ENCODE data around the gene PPHLN1.
"Not testable (repeated sequence)": the region's sequence is repeated elsewhere in the genome, so short reads cannot be mapped to it uniquely, and the experiment has no call there.

Gene PPHLN1

DNA sequence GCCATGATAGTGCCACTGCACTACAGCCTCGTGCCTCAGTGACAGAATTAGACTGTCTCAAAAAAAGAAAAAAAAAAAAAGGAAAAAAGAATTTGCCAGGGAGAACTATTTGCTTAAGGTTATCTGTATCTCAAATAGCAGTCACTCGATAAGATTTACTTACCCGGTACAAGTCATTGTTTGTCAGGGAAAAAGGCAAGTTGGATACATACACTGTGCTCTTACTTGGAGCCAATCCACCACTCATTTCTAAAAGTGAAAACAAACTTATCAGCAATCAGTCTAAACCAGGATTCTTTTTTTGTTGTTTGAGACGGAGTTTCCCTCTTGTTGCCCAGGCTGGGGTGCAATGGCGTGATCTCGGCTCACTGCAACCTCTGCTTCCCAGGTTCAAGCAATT lies 2.1 kb upstream of the PPHLN1 start:
- DNase-seq: no peak

DNA sequence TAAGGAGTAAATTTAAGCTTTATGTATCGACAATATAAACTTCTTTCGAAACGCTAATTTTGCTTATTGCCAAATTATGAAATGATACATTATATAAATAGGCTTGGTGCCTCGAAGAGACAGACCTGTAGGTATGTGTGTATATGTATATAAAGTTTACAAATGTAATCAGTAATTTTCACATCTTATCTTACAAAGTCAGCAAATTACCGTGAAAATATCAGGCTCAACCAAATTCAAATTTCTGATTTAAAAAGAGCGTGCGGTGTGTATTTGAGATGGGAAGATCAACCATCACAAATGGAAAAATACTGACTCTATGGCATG lies 678 bp upstream of the PPHLN1 start:
- no peak for DNase-seq

DNA sequence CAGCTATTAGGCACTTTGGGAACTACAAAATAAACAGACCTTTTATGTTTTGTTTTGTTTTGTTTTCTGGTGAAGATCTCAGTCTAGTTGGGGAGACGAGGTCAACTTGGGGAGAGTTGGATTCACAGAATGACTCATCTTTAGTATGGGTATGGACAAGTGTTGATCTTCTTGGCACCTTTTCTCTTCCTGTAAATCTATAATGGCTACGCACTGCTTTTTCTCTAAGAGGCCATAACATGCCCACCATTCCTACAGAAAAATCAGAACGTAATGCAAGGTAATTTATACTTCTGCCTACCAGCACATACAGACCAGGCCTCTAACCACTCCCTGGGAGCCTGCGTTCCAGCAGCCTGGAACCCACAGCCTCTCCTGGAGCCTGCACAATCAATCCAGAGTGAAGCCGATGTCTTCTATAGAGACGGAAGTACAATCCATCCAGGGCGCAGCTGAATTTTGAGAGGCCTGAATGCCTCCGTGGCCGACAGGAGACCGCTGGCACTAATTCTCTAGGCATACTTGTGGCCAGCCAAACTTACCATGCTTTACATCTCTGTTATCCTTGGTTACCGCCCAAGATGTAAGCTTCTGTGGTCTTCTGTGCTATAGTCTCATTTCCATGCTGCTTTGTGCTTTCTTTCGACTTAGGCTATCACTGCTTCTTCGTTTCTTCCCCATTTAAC lies 717 bp downstream of the PPHLN1 start:
- DNase-seq: no peak

DNA sequence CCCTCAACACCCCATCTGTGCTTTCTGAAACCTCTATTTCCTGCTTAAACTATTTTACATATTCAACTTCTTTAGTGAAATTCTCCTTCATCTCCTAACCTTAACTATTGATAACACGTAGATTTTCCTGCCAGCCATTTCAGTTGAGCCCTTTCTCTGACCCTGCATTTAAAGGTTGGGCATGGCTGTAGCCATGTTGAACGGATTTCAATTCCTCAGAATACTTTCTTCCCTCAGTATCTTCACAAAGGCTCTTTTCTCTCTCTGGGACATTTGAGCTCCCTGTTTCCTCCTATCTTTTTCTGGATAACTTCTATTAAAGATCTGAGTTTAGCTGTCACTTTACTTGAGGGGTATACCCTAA lies 1.2 kb downstream of the PPHLN1 start:
- DNase-seq: no peak

DNA sequence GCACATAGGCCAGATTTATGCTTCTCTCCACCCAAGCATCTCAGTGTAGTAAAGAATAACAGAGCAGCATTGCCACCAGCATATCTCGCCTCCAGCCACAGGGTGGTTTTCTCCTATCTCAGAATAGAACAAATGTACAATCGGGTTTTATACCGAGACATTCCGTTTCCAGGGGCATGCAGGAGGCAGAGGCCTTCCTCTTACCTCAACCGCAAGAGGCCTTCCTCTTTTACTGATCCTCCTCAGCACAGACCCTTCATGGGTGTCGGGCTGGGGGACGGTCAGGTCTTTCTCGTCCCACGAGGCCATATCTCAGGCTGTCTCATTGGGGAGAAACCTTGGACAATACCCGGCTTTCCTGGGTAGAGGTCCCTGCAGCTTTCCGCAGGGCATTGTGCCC lies 4.1 kb downstream of the PPHLN1 start:
- not testable (repeated sequence) for DNase-seq

DNA sequence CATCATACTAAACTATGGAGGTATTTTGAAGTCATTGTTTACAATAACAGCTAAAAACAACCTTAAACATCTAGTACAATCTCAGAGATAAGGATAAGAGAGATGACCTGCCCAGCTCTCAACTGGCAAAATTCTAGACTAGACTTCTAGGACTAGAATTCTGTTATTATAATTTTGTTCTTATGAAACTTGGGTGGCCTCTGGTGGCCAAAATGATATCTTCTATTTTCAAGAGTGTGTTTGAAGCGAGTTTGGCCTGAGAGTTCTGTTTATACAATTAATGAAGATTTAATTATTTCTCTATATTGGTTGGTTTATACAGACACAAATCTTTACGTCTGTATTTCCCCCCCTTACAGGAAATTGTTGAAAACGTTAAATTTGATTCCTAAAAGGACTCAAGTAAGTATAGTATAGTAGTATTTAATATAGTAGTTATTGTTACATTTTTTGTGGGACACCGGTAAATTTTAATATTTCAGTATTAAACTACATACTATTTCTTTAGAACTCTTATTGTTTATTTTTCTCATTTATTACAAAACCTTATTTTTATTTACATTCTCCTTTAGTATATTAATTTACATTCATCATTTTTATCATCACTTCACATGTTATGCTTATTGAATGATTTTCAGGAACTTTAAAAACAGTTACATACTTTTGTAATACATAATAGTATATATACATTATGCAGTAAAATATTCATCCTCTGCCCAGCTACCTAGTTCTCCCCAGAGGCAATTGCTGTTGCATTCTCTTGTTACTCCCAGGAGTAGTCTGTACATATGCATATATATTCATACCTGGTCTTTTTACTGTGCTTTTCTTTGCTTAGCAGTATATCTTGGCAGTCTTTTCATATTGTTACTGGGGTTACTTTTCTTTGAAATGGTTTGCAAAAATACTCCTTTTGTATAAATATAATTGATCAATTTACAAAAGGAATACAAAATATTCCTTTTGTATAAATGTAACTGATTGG lies 6.6 kb downstream of the PPHLN1 start:
- DNase-seq: peak; percentile 14

DNA sequence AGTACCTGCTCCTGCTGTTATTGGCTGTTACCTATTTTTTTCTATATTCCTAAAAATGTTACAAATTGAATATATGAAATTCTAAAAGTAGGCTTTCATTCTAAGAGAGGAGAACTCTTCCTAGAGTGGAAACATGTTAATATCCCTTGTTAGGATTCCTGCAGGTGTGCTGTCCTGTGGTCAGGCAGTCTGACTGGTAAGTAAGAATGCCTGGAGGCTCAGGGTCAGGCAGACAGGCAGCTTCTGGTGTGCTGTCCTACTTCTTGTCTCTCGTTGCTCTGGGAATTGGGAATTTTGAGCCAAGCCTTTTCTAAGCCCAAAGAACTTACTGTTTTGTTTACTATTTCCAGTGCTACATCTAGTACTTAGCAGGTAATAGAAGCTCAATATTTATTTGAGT lies 10.3 kb downstream of the PPHLN1 start:
- DNase-seq: no peak

DNA sequence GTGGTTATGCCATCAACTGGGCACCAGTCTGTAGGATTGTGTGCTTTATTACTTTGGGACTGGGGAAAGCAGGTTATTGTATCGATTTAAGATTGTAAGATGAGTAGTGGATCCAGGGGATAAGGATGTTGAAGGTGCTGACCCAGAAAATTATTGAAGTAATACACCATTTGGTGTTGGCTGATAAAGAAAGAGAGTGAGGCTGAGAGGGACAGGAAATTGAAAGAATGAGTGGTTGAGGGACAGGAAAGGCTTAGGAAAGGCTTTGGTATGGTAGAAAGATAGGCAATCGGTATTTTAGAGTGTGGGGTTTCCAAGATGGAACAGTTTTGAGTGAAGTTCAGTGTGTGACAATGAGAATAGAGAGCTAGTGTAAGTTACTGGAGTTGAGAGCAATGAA lies 12.3 kb downstream of the PPHLN1 start:
- no peak for DNase-seq

DNA sequence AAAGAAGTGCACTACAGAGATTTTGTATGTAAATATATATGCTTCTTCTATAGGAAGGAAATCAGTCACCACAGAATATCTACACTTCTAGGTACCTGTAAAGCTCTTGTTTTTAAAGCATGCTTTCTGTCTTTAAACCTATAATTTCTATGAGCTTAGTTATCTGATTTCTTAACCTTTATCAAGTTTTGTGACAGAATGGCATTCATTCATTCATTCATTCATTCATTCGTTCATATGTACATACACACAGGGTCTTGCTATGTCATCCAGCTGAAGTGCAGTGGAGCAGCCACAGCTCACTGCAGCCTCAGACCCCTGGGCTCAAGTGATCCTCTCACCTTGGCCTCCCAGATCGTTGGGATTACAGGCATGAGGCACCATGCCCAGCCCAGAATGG lies 16.1 kb downstream of the PPHLN1 start:
- DNase-seq: no peak

DNA sequence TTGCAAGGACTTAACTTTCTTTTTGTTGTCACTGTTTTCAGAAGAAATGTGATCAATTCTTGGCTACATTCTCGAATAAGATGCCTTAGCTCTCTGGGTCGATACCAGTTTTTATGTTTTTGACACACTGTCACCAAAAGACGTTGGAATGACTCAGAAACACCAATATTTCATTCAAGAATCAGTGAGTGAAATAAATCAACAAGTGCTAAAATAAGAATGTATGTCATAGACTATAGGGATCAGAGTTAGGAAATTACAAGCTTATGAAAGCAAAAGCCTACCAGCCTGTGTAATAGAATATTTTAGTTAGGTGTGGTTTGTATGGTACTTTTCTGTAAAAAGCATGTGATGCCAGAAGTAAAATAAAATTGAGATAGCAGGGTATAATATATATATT lies 17.8 kb downstream of the PPHLN1 start:
- DNase-seq: no peak

DNA sequence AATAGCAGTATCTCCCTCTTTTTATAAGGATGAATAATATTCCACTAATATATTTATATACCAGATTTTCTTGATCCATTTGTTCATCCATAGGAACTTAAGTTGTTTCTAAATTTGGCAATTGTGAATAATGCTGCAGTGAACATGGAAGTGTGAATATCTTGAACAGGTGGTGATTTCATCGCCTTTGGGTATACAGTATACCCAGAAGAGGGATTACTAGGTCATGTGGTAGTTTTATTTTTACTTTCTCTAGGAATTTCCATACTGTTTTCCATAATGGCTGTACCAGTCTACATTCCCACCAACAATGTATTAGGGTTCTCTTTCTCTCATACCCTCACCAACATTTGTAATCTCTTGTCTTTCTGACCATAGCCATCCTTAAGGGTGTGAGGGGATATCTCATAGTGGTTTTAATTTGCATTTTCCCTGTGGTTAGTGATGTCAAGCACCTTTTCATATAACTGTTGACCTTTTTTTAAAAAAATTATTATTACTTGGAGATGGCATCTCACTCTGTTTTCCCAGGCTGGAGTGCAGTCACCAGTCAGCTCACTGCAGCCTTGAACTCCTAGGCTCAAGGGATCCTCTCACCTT lies 20.5 kb downstream of the PPHLN1 start:
- DNase-seq: no peak

DNA sequence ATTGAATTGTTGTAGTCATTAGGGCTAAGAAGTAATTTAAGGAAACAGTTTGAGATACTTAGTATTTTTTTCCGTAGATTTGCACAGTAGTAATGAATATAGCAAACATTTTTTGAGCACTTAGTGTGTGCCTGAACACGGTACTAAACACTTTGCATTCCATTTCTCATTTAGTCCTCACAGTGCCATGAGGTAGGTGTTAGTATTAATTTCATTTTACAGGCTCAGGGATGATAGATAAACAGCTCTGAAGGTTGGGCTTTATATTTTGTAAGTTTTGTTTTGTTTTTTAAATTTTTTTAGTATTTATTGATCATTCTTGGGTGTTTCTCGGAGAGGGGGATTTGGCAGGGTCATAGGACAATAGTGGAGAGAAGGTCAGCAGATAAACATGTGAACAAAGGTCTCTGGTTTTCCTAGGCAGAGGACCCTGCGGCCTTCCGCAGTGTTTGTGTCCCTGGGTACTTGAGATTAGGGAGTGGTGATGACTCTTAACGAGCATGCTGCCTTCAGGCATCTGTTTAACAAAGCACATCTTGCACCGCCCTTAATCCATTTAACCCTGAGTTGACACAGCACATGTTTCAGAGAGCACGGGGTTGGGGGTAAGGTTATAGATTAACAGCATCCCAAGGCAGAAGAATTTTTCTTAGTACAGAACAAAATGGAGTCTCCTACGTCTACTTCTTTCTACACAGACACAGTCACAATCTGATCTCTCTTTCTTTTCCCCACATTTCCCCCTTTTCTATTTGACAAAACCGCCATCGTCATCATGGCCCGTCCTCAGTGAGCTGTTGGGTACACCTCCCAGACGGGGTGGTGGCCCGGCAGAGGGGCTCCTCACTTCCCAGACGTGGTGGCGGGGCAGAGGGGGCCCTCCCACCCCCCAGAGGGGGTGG lies 23.4 kb downstream of the PPHLN1 start:
- not testable (repeated sequence) for DNase-seq

DNA sequence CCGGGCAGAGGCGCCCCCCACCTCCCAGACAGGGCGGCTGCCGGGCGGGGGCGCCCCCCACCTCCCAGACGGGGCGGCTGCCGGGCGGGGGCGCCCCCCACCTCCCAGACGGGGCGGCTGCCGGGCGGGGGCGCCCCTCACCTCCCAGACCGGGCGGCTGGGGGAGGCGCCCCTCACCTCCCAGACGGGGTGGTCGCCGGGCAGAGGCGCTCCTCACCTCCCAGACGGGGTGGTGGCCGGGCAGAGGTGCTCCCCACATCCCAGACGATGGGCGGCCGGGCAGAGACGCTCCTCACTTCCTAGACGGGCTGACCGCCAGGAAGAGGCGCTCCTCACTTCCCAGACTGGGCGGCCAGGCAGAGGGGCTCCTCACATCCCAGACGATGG lies 24.0 kb downstream of the PPHLN1 start:
- DNase-seq: not testable (repeated sequence)

DNA sequence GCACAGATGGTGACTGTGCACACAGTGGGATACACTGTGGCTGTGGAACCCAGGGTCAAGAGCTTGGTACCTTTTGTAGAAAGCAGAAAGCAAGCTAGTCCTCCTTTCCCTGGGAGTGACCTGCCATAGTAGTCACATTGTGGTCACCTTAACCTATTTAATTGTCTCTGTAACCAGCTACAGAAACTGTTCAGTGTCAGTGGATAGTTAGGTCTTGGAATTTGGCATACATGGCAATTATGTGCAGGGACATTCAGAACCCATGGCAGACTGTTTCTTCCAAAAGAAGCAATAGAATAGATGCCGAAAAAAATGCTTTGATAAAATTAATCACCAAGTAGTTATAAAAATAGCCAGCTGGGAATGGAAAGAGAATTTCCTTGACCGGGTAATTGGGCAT lies 30.4 kb downstream of the PPHLN1 start:
- DNase-seq: no peak

DNA sequence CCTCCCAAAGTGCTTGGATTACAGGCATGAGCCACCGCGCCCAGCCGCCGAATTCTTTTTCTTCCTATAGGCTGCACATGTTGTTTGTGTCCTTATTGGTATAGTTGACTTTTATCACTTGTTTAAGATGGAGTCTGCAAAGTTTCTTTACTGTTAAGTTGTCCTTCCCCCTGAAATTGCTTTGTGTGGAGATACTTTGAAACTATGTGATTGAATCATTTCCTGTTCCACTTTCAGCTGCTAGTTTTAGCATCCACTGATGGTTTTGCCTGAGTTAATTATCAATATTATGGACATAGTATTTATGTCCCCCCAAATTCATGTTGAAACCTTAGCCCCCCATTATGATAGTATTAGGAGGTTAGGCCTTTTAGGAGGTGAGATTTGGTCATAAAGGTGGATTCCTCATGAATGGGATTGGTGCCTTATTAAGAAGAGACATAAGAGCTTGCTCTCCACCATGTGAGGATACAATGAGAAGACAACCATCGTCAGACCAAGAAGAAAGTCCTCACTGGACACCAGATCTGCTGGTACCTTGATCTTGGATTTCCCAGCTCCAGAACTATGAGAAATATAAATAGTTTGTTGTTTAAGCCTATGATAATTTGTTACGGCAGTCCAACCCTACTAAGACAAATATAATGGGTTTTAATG lies 34.9 kb downstream of the PPHLN1 start:
- DNase-seq: no peak

DNA sequence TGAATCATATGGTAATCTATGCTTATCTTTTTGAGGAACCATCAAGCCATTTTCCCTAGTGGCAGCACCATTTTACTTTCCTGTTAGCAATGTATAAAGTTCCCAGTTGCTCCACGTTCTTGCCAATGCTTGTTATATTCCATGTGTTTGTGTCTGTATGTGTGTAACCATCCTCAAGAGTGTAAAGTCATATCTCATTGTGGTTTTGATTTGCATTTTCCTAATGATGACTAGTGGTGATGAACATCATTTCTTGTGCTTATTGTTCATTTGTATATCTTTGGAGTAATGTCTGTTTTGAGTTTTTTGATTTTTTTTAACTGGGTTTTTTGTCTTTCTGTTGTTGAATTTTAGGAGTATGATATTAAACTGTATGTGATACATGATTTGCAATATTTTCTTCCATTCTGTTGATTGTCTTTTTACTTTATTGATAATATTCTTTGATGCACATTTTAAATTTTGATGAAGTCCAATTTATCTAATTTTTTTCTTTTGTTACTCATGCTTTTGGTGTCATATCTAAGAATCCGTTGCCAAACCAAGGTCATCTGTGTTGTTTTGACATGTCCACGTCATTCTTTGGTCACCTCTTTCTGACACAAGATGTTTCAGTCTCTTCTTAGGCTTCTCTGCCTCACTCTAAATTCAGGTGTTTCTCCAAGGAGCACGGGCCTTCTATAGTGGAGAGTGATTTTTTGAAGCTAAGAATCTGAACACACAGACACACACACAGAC lies 36.1 kb downstream of the PPHLN1 start:
- no peak for DNase-seq

DNA sequence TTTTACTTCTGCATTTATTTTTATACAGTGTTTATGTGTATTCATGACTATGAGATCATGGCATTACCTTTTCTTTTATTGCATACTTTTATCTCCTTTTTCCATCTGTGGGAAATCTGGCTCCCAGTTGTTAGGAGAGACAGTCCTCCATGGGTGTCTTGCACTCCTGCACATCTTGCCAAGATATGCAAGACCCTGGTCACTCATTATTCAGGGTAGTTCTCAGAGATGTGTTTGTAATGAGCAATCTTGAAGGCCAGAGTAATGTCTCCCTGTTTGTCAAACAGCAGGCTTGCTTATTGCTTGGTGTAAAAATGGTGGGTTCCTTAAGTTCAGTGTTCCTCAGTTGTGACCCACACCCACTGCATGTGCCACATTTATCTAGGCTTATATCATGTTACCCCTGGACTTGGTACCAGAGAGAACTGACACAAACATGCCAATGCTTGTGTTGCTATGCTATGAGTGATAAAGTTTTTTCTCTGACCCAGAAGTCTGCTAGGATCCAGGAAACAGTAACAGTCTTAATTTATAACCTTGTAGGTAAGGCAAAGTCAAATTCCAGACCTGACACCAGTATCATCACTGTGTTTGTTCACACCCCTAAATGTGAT lies 36.8 kb downstream of the PPHLN1 start:
- DNase-seq: no peak

DNA sequence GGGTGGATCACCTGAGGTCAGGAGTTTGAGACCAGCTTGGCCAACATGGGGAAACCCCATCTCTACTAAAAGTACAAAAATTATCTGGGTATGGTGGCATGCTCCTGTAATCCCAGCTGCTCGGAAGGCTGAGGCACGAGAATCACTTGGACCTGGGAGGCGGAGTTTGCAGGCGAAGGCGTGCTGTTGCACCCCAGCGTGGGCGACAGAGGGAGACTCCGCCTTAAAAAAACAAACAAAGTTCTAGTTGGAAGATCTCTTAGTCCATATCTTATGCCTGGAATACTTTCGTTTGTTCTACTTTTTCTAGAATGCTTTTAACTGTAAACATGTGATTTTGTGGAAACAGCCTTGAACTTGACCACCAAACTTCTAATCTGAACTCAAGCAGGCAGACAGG lies 38.7 kb downstream of the PPHLN1 start:
- no peak for DNase-seq

DNA sequence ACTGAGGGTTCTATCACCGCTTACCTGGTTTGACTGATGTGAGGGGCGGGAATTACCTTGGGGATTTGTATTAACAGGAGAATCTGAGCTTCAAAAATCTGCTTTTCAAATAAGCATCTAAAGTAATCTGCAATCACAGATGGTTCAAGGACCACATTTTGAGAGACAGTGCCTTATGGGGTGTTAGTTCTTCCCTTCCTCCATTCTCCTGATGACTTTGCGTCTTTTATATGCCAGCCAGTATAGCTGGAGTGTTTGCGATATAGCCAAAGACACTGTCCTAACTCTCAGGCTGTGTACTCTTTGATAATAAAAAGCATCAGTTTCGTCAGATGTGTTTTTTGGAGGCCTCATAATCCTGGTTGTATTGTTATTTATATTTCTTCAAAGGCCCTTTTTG lies 39.5 kb downstream of the PPHLN1 start:
- DNase-seq: no peak

DNA sequence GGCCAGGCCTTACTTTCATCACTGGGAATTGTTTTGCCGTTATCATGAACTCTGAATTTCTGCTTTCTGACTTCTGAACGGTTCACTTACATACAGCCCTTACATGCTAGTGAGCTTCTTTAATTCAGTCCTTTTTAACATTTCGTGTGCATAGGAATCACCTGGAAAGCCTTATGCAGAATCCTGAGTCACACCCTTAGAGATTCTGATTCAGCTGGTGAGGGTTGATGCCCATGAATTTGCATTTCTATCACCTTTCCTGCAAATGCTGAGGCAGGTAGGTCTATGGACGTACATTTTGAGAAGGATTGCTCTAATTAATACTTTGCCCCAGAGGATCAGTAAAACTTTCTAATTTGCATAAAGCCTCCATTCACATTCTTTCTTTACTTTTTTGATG lies 44.0 kb downstream of the PPHLN1 start:
- DNase-seq: no peak

DNA sequence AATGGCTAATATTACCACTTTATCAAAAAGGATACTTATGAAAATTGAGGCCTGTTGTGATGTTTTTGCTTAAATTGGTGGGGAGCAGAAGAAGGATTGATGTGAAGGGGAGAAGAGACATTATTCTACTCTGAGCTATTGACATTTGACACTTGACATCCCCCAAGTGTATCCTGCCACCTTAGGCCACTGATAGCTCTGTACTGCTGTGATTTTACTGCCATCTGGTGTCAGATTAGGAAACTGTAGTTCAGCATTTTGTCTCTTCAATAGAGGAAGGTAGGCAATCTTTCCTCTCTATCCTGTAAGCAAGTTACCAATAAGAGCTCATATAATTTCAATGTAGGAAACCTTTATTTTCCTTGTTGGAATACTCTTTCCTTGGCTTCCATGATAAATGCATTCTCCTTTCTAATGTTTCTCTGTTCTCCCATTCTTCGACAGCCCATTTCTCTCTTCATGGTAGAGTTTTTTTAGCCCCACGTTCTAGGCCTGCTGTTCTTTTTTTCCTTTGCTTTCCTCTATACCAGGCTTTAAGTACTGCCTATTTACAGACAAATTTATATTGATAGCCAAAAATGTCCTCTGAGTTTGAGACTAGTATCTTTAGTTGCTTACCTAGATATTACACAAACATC lies 46.3 kb downstream of the PPHLN1 start:
- peak; percentile 9 for DNase-seq

Data from activated gamma-delta T cell treated with Interleukin-2 at 50 U/mL for 16 hours (primary cell).